GM12878 (cell line): ENCODE data around the gene SHPK. TPM values are rescaled to one million over a fixed set of nuclear protein-coding genes. Genes with fewer than 3 reads are reported as not detected.

Experiments
- BCL3 ChIP-seq: IDR thresholded peaks from 2 replicates; pipeline ENCODE4 v1.6.1; 2011; ENCODE audit warnings: borderline replicate concordance, low read depth, mild to moderate bottlenecking, moderate library complexity, low read length; ENCODE audit not compliant: insufficient read depth, poor library complexity, severe bottlenecking
- EED ChIP-seq: sonication (generic); IDR thresholded peaks from 2 replicates; pipeline ENCODE4 v1.6.1; 2016; ENCODE audit warnings: antibody characterized with exemption, low read depth
- MEF2B ChIP-seq: fragments of 450-650 bp; IDR thresholded peaks from 2 replicates; pipeline ENCODE4 v1.6.1; 2018; ENCODE audit warnings: mild to moderate bottlenecking, moderate library complexity; ENCODE audit not compliant: partially characterized antibody, poor library complexity, severe bottlenecking
- PBX3 ChIP-seq: IDR thresholded peaks from 2 replicates; pipeline ENCODE4 v1.6.1; 2011; ENCODE audit warnings: mild to moderate bottlenecking, low read depth, low read length, moderate library complexity; ENCODE audit not compliant: insufficient replicate concordance
- SREBF1 ChIP-seq: IDR thresholded peaks from 2 replicates; pipeline ENCODE4 v1.6.1; 2012; ENCODE audit warnings: mild to moderate bottlenecking, low read length
- ZBED1 ChIP-seq: IDR thresholded peaks from 2 replicates; pipeline ENCODE4 v1.6.1; 2016; ENCODE audit warnings: borderline replicate concordance
- ZZZ3 ChIP-seq: IDR thresholded peaks from 2 replicates; pipeline ENCODE4 v1.6.1; 2011; ENCODE audit warnings: low read depth; ENCODE audit not compliant: control insufficient read depth, insufficient read length
- polyA plus RNA-seq, 11 experiments: library from polyadenylated mRNA; depleted of rRNA in 4 of 11; unstranded in 6 of 11; stranded (reverse) in 5 of 11; fragments of >200 nt; fragmentation: Nextera tagmentation in 4 of 11; fragmentation: Illumina TruSeq in 1 of 11; extraction: Ambion mirVana in 4 of 11; extraction: Trizol in 1 of 11; gene quantifications; 1 replicate in 1 of 11; 2 replicates in 10 of 11; pipeline versions ENCODE4 v1.2.1 to v1.2.3, GENCODE V29; 2011 to 2016; ENCODE audit warnings: inconsistent platforms in 2 of 11, missing spikeins in 2 of 11, low read depth in 1 of 11
- total RNA-seq, 4 experiments: library from RNA; depleted of rRNA in 3 of 4; stranded (reverse); fragments of >200 nt in 3 of 4; fragmentation: Illumina TruSeq in 1 of 4; extraction: Trizol in 1 of 4; gene quantifications; 2 replicates each; pipeline versions ENCODE4 v1.2.1 to v1.2.3, GENCODE V29; 2013 to 2021
- TF ChIP-seq, protein P1 (sequence below): fragments of 450-650 bp; conservative IDR thresholded peaks from 2 replicates; pipeline ENCODE4 v1.6.1; 2017; ENCODE audit warnings: mild to moderate bottlenecking, moderate library complexity

Gene SHPK
- total and polyA plus RNA-seq, 10 of the 15 experiments (the other 5 are each of a cell fraction or from before 2014, with no cell fraction given), result 1.7 to 16.6 (median 12.9) TPM

GRCh38 chr17:3572231-3572630 is 63.8 kb downstream of the SHPK start (continued):
- TF ChIP-seq, protein P1, sequence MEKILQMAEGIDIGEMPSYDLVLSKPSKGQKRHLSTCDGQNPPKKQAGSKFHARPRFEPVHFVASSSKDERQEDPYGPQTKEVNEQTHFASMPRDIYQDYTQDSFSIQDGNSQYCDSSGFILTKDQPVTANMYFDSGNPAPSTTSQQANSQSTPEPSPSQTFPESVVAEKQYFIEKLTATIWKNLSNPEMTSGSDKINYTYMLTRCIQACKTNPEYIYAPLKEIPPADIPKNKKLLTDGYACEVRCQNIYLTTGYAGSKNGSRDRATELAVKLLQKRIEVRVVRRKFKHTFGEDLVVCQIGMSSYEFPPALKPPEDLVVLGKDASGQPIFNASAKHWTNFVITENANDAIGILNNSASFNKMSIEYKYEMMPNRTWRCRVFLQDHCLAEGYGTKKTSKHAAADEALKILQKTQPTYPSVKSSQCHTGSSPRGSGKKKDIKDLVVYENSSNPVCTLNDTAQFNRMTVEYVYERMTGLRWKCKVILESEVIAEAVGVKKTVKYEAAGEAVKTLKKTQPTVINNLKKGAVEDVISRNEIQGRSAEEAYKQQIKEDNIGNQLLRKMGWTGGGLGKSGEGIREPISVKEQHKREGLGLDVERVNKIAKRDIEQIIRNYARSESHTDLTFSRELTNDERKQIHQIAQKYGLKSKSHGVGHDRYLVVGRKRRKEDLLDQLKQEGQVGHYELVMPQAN, result no peak
- TF ChIP-seq EED (no peak), BCL3 (no peak), ZZZ3 (no peak), PBX3 (no peak), ZBED1 (no peak), SREBF1 (no peak), MEF2B (no peak)
